NCI-H146 treated with DMSO at 0.1 percent for 48 hours (cell line): ENCODE results near the gene ADCY6.

ENCODE experiments used
- DNase-seq: peaks from one replicate; lab custom pipeline; 2025; ENCODE audit not compliant: unreplicated experiment; lab: John Stamatoyannopoulos, UW

The ADCY6 gene

DNA sequence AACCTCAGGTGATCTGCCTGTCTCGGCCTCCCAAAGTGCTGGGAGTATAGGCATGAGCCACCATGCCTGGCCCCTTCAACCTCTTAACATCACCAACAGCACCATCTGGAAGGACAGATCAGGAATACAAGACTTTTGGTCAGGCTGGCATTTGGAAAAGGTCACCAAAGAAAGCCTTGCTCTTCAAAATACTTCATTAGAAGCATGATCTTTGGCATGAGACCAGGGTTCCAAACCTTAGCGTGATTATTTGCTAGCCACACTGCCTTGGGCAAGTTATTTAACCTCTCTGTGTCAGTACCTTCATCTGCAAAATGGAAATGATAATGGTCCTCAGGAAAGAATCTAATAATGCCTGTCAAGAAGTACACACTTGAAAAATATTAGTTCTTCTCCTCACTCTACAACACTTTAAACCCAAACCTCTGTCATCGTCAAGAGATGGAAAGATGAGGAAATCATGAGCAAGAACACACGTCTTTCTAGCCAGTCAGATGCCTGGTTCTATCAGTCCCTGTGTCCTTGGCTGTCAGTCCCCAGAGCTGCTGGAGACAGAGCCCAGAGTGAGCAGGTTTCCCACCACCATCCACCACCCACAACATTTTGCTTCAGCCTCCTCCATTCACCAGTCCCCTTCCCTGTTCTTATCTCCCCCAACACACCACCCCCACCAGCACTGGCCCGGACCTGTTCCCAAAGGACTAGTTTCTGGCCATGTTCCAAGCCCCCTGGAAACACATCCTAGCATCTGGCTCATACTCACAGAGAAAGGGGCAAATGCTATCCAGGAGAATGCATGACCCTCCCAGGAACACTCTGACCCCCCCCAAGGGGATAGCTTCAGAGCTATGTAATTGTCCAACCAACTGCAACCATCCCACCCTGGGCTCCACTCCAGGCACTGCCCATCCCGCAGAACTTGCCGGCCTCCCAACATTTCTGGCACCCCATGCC, 2.0 kb downstream of the ADCY6 start:
- no peak for DNase-seq

DNA sequence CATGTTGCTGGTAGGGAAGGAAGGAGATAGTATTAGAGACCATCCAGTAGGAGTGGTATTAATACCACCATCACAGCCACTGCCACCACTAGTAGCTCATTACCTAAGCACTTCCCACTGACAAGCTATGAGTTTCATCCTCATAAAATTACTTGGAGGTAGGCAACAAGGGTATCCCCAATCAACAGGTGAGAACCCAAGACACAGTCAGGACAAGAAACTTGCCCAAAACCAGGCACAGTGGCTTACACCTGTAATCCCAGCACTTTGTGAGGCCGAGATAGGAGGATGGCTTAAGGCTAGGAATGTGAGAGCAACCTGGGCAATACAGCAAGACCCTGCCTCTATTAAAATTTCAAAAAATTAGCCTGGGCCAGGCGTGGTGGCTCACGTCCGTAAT, 5.5 kb downstream of the ADCY6 start:
- no peak for DNase-seq

DNA sequence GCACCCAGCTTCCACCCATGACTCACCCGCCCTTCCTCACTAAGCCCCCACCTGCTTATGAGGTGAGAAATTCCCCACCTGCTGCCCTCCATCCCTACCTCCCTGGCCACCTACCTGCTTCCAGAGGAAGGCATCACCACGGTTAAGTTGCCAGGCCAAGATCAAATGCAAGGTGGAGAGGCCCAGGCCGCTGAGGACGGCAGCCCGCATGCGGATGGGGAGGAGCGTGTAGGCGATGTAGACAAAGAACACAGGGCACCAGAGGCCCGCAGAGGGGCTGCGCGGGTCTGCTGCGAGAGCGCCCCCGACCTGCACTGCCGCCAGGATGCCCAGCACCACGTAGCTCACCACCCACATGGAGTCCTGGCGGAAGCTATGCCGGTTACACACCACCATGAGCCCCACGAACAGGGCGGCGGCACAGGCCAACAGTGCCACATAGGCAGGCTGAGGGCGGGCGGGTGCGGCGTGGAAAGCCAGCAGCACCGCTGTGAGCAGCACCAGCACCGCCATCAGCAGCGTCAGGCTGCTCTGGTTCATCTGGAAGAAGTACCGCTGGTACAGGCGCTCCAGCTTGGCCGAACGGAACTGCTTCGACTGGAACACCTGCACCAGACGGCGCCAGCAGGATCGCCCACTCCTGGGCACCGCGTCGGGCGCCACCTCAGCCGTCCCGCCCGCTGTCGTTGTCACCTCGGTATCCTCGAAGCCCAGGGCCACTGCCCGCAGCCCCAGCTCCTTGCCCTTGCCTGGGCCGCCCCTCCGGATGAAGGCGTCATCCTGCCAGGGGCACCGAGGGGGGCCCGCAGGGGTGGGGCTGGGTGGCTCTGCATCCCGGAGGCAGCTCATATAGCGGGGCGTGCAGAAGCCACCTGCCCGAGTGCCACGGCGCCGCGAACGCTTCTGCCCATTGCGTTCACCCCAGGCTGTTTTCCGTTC, 6.2 kb downstream of the ADCY6 start:
- no peak for DNase-seq

DNA sequence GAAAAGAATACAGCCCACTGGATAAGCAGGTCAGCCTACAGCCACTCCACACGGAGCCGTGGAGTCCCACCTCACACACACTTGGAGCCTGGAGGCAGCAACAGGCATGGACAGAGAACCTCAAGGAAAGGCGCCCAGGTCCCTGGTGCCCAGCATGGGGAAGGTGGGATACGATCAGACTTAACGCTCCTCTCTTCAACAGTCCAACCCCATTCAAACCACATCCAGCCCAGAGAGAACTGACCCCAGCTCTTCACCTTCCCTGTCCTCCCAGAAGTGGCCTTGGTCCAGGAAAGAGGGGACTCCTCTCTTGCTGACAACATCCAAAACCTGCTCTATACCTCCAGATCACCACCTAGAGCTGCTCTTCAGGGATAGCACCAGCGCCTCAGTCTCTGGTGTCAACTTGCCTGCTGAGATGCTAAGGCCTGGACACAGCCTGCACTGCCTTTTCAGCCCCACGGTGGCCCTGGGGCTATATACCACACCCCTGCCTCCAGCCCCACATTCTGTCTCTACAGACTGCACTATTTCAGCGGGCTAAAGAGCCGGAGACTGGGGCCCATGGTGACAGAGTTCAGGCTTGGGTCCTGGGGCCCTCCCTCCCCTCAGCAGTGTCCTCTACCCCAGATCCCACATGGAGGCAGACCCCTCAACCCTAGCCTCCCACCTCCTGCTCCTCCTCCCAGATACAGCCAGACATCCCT, 7.0 kb downstream of the ADCY6 start:
- no peak for DNase-seq

DNA sequence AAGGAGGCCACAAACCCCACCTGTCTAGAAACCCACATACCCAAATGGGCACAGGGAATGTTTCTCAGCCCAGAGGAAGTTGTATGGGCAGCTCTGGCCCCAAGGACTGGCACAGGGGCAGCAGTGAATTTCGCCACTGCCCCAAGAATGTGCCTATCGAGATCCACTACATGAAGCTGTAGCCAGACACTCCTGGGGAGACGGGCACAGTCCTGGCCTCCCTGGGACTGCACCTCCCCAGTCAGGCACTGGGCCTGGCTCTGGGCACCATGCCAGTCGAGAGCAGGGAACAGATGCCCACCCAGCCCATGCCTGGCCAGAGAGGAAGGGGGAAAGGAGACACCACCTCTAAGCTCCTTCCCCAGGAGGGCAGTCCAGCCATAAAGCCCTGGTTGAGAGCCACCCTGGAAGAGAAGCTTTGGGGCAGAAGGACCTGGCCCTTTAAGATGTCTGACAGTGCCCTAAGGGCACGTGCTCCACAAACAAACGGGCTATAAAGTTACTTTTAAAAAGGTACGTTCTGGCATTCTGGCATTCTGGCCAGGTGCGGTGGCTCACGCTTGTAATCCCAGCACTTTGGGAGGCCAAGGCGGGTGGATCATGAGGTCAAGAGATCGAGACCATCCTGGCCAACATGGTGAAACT, 8.4 kb downstream of the ADCY6 start:
- DNase-seq: no peak

DNA sequence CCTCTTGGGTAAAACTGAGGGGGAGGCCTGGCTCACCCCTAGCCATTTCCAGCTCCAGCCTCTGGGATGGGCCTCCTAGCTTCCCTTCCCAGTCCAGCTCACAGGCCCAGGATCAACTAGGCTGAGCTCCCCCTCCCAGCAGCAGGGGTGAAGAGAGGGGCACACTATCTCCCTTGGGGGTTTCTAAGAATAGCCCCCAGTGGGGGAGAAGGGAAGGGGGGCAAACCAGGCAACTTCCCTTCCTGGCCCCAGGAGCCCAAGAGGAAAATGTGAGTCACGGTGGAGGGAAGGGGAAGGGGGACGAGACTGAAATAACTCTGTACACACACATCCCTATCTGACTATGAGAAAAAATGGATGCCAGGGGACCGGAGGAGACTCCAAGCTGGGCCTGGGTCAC, 9.0 kb downstream of the ADCY6 start:
- DNase-seq: no peak

DNA sequence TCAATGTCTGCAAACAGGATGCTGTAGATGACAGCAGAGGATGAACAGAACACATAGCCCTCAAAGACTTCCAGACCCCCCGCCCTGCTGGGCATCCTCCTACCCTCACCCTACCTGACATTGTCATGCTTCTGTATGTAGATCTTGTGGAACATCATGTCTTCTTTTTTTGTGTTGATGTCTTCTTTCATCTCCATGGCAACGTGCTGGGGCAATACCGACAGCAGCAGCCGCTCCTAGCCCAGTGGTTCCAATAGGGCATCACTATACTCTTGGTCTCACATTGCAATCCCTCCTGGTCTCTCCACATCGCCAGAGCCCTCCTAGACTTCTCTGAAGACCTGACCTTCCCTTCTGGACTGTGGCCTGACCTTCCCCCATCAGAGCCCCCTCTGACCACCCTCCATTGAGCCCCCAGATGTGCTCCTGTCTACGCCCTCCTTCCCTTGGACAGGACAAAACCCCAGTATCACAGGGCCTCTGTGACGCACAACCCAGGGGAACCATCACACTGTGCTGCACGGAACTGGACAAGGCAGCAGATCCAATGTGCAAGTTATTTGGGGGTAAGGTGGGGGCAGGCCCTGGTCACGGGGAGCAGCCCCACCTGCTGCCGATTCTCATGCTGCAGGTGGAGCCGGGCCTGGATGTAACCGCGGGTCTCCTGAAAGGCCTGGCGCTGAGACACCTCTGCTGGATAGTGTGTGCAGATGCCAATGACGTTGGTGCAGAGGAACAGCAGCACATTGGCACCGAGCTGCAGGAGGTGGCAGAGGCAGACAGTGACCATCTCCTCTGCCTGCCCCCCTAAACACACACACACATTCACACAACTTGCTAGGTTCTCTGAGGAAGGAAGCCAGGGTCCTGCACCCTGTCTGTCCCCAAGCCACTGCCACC, 11.1 kb downstream of the ADCY6 start:
- no peak for DNase-seq

DNA sequence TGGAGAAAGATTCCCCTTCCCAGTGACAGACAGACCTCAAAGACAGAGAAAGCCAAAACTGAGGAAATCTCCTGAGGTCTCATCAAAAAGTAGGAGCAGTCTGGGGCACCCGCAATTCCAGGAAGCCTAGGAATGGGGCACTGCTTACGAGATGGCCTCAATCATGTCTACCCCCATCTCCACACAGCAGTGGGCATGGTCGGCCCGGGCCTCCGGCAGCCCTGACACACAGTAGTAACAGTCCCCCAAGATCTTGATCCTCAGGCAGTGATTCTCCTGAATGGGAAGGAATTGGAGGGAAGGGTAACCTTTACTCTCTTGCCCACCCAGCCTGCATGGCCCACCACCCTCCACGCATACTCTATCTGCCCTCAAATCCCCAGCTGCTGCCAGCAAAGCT, 11.9 kb downstream of the ADCY6 start:
- no peak for DNase-seq

DNA sequence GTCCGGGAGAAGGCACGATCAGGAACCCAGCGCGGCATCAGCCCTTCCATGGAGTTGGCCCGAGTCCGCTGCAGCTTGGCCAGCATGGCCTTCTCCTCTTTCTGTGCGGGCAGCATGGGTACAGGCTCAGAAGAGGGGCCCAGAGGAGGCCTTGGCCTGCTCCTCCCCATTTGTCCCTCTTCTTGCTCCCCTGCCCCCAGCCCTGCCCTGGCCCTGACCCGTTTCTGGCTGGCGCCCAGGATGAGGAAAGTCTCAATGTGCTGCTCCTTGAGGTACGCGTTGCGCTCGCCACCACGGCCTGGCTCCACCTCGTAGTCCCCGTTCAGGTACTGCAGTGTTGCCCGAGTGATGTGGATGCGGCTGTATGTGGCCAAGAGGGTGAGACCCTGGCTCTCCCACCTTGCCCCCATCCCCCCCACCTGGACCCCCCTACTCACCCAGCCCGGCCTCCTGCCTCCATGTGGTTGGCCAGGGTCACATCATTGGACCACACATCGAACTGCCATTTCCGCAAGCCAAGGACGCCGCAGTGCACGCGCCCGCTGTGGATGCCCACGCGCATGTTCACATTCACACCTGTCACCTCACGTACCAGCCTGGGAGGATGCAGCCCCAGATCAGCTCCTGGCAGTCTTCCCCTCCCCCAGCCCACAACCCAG, 12.8 kb downstream of the ADCY6 start:
- no peak for DNase-seq

DNA sequence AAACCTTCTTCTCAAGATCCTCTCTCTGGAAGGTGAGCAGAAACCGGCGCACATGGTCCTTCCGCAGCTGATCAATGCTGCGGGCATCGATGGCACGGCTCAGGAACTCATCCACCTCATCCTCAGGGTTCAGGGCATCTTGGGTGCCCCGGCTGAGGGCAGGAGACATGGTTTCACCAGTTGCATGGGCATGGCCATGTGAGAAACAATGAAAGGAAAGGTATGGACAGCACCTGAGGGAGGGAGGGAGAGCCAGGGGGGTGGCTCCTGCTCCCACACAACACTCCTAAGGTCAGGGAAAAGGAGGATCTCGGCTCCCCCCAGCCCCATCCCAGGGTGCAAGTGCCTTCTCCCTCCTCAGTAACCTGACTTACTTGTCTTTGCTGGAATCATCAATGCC, 13.6 kb downstream of the ADCY6 start:
- no peak for DNase-seq

DNA sequence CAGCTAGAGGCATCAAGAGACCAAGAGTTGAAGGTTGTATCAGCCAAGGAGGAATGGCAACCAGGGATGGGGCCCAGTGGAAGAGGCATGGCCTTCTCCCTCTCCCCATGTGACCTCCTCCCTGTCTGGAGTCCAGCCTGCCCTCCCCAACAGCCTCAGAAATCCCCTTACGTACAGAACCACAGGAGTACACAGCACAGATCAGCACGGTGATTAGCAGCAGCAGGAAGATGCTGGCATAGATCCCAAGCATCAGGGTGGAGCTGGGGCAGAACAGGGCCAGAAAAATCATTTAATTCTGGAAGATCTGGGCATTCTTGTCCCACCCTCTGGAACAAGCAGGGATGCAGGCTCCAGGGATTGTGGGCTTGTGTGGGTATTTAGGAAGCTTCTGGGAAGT, 14.4 kb downstream of the ADCY6 start:
- no peak for DNase-seq

DNA sequence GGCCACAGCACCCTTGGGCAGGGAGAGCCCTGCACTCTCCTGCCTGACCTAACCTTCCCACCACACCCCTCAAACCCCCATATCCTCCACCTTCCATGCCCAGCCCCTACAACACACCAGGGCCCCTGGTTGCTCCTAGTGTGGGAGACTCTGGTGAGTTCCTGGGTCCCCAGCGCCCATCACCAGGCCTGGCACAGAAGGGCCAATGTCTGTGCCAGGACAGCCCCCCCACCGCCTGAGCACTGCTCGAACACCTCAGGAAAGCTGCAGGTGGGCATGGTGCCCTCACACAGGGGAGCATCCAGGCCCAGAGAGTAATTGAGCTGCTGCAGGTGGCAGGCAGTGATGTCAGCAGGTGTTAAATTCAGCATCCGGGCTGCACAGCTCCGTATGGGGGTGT, 15.2 kb downstream of the ADCY6 start:
- DNase-seq: no peak

DNA sequence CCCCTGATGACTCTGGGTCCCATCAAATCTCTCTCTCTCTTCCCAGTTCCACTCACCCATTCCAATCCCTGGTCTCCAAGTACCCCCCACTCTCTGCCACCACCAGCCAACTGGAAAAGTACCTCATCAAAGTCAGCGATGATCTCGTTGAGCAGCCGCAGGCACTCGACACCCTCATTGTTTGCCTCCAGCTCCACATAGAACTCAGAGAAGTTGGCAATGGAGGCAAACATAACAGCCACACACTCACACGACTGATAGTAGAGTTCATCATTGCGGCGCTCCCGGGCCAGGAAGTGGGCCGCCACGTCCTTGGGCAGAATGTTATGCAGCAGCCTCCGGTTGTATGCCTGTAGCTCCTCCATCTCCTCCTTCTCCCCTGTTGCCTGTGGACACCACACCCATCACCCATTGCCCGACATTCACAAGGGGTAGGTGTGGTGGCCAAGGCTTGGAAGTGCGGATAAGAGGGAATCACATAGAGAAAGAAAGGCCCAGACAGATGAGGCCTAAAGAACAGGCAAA, 17.2 kb downstream of the ADCY6 start:
- no peak for DNase-seq

DNA sequence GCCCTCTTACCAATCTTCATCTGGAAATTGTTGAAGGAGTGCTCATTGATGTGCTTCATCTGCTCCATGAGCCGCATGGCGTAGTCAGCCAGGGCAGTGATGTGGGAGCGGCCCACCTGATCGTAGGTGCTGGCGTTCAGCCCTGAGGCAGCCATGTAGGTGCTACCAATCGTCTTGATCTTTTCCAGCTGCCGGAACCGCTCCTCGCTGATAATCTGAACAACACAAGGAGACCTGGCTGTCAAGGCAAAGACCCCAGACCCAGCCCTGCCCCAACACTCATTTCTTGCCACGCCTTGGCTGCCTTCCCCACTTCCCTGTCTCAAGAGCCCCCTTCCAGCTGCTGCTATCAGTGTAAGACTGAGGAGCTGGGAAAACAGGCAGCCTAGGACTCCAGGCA, 18.1 kb downstream of the ADCY6 start:
- no peak for DNase-seq

DNA sequence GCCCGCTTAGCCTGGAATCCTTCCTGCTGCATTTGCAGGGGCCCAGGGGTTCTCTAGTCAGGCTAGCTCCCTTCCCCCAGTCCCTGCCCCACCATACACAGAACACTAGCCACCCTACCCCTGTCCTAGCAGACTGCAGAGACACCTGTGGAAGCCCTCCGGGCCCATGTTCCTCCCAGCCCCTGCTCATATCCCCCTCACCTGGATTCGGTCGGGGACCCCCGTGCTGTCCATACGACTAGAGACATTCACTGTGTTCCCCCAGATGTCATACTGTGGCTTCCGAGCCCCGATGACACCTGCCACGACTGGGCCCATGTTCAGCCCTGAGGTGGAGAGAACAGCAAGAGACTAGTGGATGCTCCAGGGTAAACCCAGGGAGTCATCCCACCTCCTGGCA, 20.2 kb downstream of the ADCY6 start:
- DNase-seq: no peak

DNA sequence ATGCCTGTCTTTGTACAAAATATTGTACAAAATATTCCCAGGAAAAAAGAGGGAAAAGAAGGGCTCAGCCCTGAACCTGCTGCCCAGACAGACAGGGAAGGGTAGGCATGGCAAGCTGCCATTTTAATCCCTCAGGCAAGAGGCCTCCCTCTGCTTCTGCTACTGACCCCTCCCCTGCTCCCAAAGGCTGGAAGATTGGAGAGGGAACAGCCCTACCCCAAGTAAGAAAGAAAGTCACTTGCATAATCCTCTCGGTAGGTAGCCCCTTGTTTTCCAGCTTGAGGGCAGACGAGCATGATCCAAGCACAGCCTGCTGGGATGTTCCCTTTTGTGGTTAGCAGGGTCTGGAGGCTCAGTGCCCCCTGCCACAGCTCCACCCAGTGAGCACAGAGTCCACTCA, 20.7 kb downstream of the ADCY6 start:
- no peak for DNase-seq

DNA sequence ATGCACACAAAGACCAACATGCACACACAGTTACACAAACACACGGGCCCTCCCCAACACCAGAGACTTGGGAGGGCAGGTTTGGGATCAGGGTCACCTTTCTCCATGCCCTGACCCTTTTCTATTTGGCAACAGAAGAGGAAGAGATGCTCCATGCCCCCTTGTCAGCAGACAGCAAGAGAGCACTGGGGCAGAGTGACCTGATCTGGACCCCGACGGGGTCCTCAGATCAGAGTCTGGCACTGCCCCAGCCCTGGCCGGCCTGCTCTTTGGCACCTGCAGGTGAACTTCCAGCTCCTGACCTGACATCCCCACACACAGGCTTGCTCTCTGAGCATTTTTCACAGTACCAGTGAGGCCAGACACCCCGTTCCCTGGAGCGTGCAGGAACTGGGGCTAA, 21.4 kb downstream of the ADCY6 start:
- DNase-seq: no peak

DNA sequence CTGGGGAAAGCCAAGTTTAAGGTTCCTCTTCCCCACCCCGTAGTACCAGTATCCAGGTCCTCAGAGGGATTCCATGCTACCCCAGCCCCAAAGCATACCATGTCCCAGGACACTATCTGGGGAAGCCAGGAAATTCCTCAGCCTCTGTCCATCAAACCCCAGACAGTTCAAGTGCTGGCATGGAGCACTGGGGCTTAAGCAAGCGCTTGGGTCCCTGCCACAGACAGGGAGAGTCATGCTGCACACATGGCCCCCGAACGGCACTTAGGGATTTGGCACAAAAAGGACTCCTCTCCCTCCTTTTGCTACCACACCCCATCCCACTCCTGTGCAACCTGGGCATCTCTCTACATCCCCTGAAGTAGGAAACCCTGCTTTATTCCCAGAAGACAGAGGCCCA, 21.8 kb downstream of the ADCY6 start:
- no peak for DNase-seq

DNA sequence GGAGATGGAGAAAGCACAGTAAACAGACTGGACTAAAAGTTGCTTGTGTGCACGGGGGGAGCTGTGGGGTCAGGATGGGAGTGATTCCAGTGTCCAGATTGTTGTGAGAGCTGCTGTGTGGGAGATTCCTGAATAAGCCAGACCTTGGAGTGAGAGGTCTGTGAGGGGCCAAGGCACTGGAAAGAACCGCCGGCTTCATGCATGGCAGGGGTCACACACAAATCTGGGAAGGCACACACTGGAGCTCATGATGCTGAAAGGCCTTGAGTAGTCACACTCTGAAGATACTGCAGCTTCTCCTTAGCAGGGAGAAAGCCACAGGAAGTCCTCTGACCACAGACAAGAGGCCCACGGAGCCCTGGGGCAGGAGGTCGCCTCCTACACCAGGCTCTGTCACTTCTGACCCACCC, 23.1 kb downstream of the ADCY6 start:
- no peak for DNase-seq
